Loucy (cell line): Measurements from ENCODE around the gene CNN2.

Experiments
- H2AFZ ChIP-seq: fragments of 200-600 bp; sonication (generic); 2 replicates; pipeline ENCODE4 v1.6.0; 2016; ENCODE audit warnings: antibody characterized with exemption, mild to moderate bottlenecking, low read length, moderate library complexity
- H3F3A ChIP-seq: fragments of 200-600 bp; 2 replicates; pipeline ENCODE4 v1.6.0; 2016; ENCODE audit warnings: antibody characterized with exemption, low read depth, mild to moderate bottlenecking
- H3K27me3 ChIP-seq: fragments of 200-600 bp; sonication (generic); 2 replicates; pipeline ENCODE4 v1.6.1; 2014; ENCODE audit warnings: low read length, mild to moderate bottlenecking; ENCODE audit not compliant: insufficient read depth, poor library complexity, severe bottlenecking
- H3K36me3 ChIP-seq: fragments of 200-600 bp; sonication (generic); 2 replicates; pipeline ENCODE4 v1.6.1; 2016; ENCODE audit warnings: low read length; ENCODE audit not compliant: insufficient read depth
- H3K4me1 ChIP-seq: fragments of 200-600 bp; sonication (generic); 2 replicates; pipeline ENCODE4 v1.5.1; 2014; ENCODE audit warnings: low read length, mild to moderate bottlenecking; ENCODE audit not compliant: insufficient read depth, poor library complexity, severe bottlenecking
- H3K4me2 ChIP-seq: fragments of 200-600 bp; sonication (generic); 2 replicates; pipeline ENCODE4 v1.6.0; 2014; ENCODE audit warnings: antibody characterized with exemption, low read length, low read depth, mild to moderate bottlenecking; ENCODE audit not compliant: poor library complexity, severe bottlenecking
- H3K4me3 ChIP-seq: fragments of 200-600 bp; sonication (generic); 2 replicates; pipeline ENCODE4 v1.5.1; 2014; ENCODE audit warnings: low read length, mild to moderate bottlenecking, mixed read lengths; ENCODE audit not compliant: poor library complexity, severe bottlenecking
- H3K79me2 ChIP-seq: fragments of 200-600 bp; sonication (generic); 2 replicates; pipeline ENCODE4 v1.6.1; 2014; ENCODE audit warnings: low read length; ENCODE audit not compliant: insufficient read depth
- H3K9ac ChIP-seq: fragments of 200-600 bp; sonication (generic); 2 replicates; pipeline ENCODE4 v1.6.0; 2014; ENCODE audit warnings: mild to moderate bottlenecking, low read depth, low read length, moderate library complexity; ENCODE audit not compliant: poor library complexity, severe bottlenecking
- H3K9me2 ChIP-seq: fragments of 200-600 bp; sonication (generic); replicated peaks from 2 replicates; pipeline ENCODE4 v1.6.1; 2016; ENCODE audit warnings: low read depth, low read length, mixed read lengths
- H3K9me3 ChIP-seq: fragments of 200-600 bp; sonication (generic); 2 replicates; pipeline ENCODE4 v1.6.1; 2014; ENCODE audit warnings: mild to moderate bottlenecking, antibody characterized with exemption, low read length, low read depth; ENCODE audit not compliant: insufficient read depth
- H4K20me1 ChIP-seq: fragments of 200-600 bp; sonication (generic); 2 replicates; pipeline ENCODE4 v1.6.0; 2014; ENCODE audit warnings: antibody characterized with exemption, low read length, mild to moderate bottlenecking; ENCODE audit not compliant: insufficient read depth, poor library complexity, severe bottlenecking
- EZH2phosphoT487 ChIP-seq: fragments of 200-600 bp; IDR thresholded peaks from 2 replicates; pipeline ENCODE4 v1.6.1; 2018; ENCODE audit warnings: antibody characterized with exemption, mild to moderate bottlenecking, moderate library complexity, borderline replicate concordance
- TF ChIP-seq, protein P1 (sequence below): fragments of 200-600 bp; sonication (generic); conservative IDR thresholded peaks from 2 replicates; pipeline ENCODE4 v1.5.1; 2014; ENCODE audit warnings: mild to moderate bottlenecking, antibody characterized with exemption, low read length

The CNN2 gene

GRCh38 chr19:1007399-1008251 lies 18.8 kb upstream of the CNN2 start:
- TF ChIP-seq EZH2phosphoT487, result no peak
- TF ChIP-seq, protein P1, sequence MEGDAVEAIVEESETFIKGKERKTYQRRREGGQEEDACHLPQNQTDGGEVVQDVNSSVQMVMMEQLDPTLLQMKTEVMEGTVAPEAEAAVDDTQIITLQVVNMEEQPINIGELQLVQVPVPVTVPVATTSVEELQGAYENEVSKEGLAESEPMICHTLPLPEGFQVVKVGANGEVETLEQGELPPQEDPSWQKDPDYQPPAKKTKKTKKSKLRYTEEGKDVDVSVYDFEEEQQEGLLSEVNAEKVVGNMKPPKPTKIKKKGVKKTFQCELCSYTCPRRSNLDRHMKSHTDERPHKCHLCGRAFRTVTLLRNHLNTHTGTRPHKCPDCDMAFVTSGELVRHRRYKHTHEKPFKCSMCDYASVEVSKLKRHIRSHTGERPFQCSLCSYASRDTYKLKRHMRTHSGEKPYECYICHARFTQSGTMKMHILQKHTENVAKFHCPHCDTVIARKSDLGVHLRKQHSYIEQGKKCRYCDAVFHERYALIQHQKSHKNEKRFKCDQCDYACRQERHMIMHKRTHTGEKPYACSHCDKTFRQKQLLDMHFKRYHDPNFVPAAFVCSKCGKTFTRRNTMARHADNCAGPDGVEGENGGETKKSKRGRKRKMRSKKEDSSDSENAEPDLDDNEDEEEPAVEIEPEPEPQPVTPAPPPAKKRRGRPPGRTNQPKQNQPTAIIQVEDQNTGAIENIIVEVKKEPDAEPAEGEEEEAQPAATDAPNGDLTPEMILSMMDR, result no peak
- H3K9me3 ChIP-seq, result no peaks in the 10 kb centered on the region
- H3F3A ChIP-seq, result no peaks in the 10 kb centered on the region
- H4K20me1 ChIP-seq, result peaks cover 2% of the 10 kb centered on the region
- peaks cover 15% of the 10 kb centered on the region; the same call in 1 of the 2 replicates for H3K36me3 ChIP-seq
- H3K79me2 ChIP-seq, result no peaks in the 10 kb centered on the region
- H3K4me2 ChIP-seq, result no peak overlapping the region
- H3K27me3 ChIP-seq, result no peaks in the 10 kb centered on the region
- no peak overlapping the region for H3K4me3 ChIP-seq
- no peaks in the 10 kb centered on the region for H3K4me1 ChIP-seq
- no peak overlapping the region for H2AFZ ChIP-seq
- no peak overlapping the region for H3K9ac ChIP-seq
- H3K9me2 ChIP-seq, result no peaks in the 10 kb centered on the region

DNA sequence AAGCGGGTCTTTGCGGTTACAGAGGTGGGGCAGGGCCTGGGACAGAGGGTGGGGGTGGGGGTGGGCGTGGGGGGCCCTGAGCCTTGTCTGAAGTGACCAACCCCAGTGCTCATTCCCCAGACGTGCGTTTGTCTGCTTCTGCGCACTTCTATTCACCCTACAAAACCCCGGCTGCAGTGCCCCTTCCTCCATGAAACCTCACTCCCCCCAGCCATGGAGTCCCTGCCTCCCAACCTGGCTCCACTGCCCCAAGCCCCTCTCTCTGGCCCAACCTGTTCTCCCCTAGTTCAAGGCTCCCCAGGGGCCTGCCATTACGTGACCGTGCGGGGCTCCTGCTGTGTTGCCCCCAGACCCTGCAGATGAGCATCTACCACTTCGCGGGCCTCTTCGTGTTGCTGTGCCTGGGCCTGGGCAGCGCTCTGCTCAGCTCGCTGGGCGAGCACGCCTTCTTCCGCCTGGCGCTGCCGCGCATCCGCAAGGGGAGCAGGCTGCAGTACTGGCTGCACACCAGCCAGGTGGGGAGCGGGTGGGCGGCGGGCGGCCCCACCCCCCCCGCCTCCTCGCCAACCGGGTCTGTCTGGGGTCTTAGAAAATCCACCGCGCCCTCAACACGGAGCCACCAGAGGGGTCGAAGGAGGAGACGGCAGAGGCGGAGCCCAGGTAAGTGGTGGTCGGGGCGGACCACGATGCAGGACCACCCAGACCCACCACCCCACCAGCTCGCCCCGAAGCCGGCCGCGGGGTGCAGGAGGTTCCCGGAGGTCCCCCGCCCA lies 18.0 kb upstream of the CNN2 start:
- H3K9ac ChIP-seq, result no peak overlapping the region
- no peaks in the 10 kb centered on the region for H3K4me1 ChIP-seq
- no peaks in the 10 kb centered on the region for H3K9me3 ChIP-seq
- H3K4me2 ChIP-seq, result no peak overlapping the region
- TF ChIP-seq, protein P1, result no peak
- TF ChIP-seq EZH2phosphoT487, result no peak
- H3K9me2 ChIP-seq, result no peaks in the 10 kb centered on the region
- no peak overlapping the region for H2AFZ ChIP-seq
- H3K36me3 ChIP-seq, result peaks cover 21% of the 10 kb centered on the region; the same call in 1 of the 2 replicates
- peaks cover 2% of the 10 kb centered on the region; the same call in 1 of the 2 replicates for H3K79me2 ChIP-seq
- H3F3A ChIP-seq, result no peaks in the 10 kb centered on the region
- no peak overlapping the region for H3K4me3 ChIP-seq
- peaks cover 3% of the 10 kb centered on the region for H4K20me1 ChIP-seq
- H3K27me3 ChIP-seq, result no peaks in the 10 kb centered on the region

GRCh38 chr19:1009041-1009980 lies 17.1 kb upstream of the CNN2 start:
- no peak for TF ChIP-seq EZH2phosphoT487
- TF ChIP-seq, protein P1, result no peak
- H3K9me2 ChIP-seq, result no peaks in the 10 kb centered on the region
- peaks cover 11% of the 10 kb centered on the region; the same call in 1 of the 2 replicates for H3K79me2 ChIP-seq
- H3K9ac ChIP-seq, result no peak overlapping the region
- no peak overlapping the region for H2AFZ ChIP-seq
- no peak overlapping the region for H3K4me3 ChIP-seq
- no peak overlapping the region for H3K4me2 ChIP-seq
- no peaks in the 10 kb centered on the region for H3K9me3 ChIP-seq
- peaks cover 28% of the 10 kb centered on the region; the same call in 1 of the 2 replicates for H3K36me3 ChIP-seq
- no peaks in the 10 kb centered on the region for H3K27me3 ChIP-seq
- no peaks in the 10 kb centered on the region for H3K4me1 ChIP-seq
- no peaks in the 10 kb centered on the region for H3F3A ChIP-seq
- peaks cover 11% of the 10 kb centered on the region for H4K20me1 ChIP-seq
